ENCODE results near the gene RBCK1. TPM values are rescaled to one million over a fixed set of nuclear protein-coding genes. Genes with fewer than 3 reads are reported as not detected.

RBCK1 gene
- total and polyA plus RNA-seq, 9 donors = 53.5 to 86.9 (median 76.6) TPM

GRCh38 chr20:479487-479886 lies 71.4 kb downstream of the RBCK1 start:
- TF ChIP-seq CTCF (IDR thresholded peaks at IDR 0.05) (no peak), EP300 (IDR thresholded peaks at IDR 0.05) (no peak), POLR2A (IDR thresholded peaks at IDR 0.05) (no peak)
- DNase-seq = no peak
- Histone ChIP-seq H3K9me3 (no peaks in the 10 kb centered on the region), H3K36me3 (no peaks in the 10 kb centered on the region), H3K27me3 (no peaks in the 10 kb centered on the region), H3K4me1 (ENCODE audit: insufficient read depth) (no peaks in the 10 kb centered on the region), H3K27ac (no peak overlapping the region), H3K4me3 (no peak overlapping the region)
- 37 to 45% (median 39%) methylated on average over 2 of the region's 2 CpGs for WGBS, 3 donors
- intact Hi-C loops (cut with DNase I) = loop anchor here in 3 of 4 donors (2.0 to 5.0 kb wide), 2 partner anchors 127 kb away; no protein-coding TSS in a partner anchor

GRCh38 chr20:480044-480443 lies 71.9 kb downstream of the RBCK1 start:
- WGBS, 3 donors = 22 to 38% (median 38%) methylated on average over 3 of the region's 3 CpGs
- intact Hi-C loops (cut with DNase I) = no loop called here
- Histone ChIP-seq H3K27ac (no peak overlapping the region), H3K36me3 (no peaks in the 10 kb centered on the region), H3K4me1 (ENCODE audit: insufficient read depth) (no peaks in the 10 kb centered on the region), H3K4me3 (no peak overlapping the region), H3K9me3 (no peaks in the 10 kb centered on the region), H3K27me3 (no peaks in the 10 kb centered on the region)
- no peak for DNase-seq
- no peak for TF ChIP-seq EP300 (IDR thresholded peaks at IDR 0.05)
- TF ChIP-seq POLR2A (IDR thresholded peaks at IDR 0.05) = no peak
- no peak for TF ChIP-seq CTCF (IDR thresholded peaks at IDR 0.05)

- 85 to 92% (median 86%) methylated on average over 1 of the region's 1 CpG for WGBS, 3 donors
- H3K27ac ChIP-seq = no peak overlapping the region
- no peak for DNase-seq
- intact Hi-C loops (cut with DNase I) = no loop called here
- no peaks in the 10 kb centered on the region for H3K27me3 ChIP-seq
- no peak for TF ChIP-seq POLR2A (IDR thresholded peaks at IDR 0.05)
- TF ChIP-seq EP300 (IDR thresholded peaks at IDR 0.05) = no peak
- TF ChIP-seq CTCF (IDR thresholded peaks at IDR 0.05) = no peak
- no peaks in the 10 kb centered on the region for H3K9me3 ChIP-seq
- no peaks in the 10 kb centered on the region for H3K4me1 ChIP-seq (ENCODE audit: insufficient read depth)
- no peak overlapping the region for H3K4me3 ChIP-seq
- no peaks in the 10 kb centered on the region for H3K36me3 ChIP-seq
These were observed 73.1 kb downstream of the RBCK1 start for GRCh38 chr20:481167-481566.

Small RNAs within 50 kb of the gene (small RNA-seq; reads per million reads assigned to genes)
- gene RF00019 = not detected

Other genes starting within 250 kb of the RBCK1 start
- gene DEFB128, start 218.6 kb upstream of the RBCK1 start, total RNA-seq = not detected
- gene DEFB128, start 218.6 kb upstream of the RBCK1 start, polyA plus RNA-seq = not detected
- not detected for gene DEFB129, start 181.0 kb upstream of the RBCK1 start, total RNA-seq
- gene DEFB129, start 181.0 kb upstream of the RBCK1 start, polyA plus RNA-seq = not detected
- gene DEFB132, start 150.6 kb upstream of the RBCK1 start, total RNA-seq = not detected
- gene DEFB132, start 150.6 kb upstream of the RBCK1 start, polyA plus RNA-seq = not detected
- gene C20orf96, start 117.5 kb upstream of the RBCK1 start, total RNA-seq = 10 to 100 TPM in 6 of 7 donors, 1 to 10 TPM in 1; 6.6 to 17.5 (median 11.7) TPM
- gene C20orf96, start 117.5 kb upstream of the RBCK1 start, polyA plus RNA-seq = 10 to 100 TPM; 11.7 to 14.7 TPM
- gene ZCCHC3, start 110.7 kb upstream of the RBCK1 start, total RNA-seq = 10 to 100 TPM; 13.6 to 28.1 (median 23.1) TPM
- 10 to 100 TPM; 16.8 to 23.2 TPM for gene ZCCHC3, start 110.7 kb upstream of the RBCK1 start, polyA plus RNA-seq
- gene SOX12, start 82.7 kb upstream of the RBCK1 start, total RNA-seq = 10 to 100 TPM in 5 of 7 donors, 1 to 10 TPM in 2; 4.8 to 34.1 (median 25.7) TPM
- gene SOX12, start 82.7 kb upstream of the RBCK1 start, polyA plus RNA-seq = 1 to 10 TPM; 4.1 to 8.7 TPM
- 10 to 100 TPM; 20.5 to 77.9 (median 43.8) TPM for gene NRSN2, start 61.2 kb upstream of the RBCK1 start, total RNA-seq
- 10 to 100 TPM; 32.4 to 36.7 TPM for gene NRSN2, start 61.2 kb upstream of the RBCK1 start, polyA plus RNA-seq
- gene TRIB3, start 27.5 kb upstream of the RBCK1 start, total RNA-seq = 10 to 100 TPM in 1 of 7 donors, 1 to 10 TPM in 6; 1.5 to 55.1 (median 4.9) TPM
- 1 to 10 TPM; 2.3 to 2.7 TPM for gene TRIB3, start 27.5 kb upstream of the RBCK1 start, polyA plus RNA-seq
- 10 to 100 TPM; 24.9 to 40.1 (median 34.8) TPM for gene TBC1D20, start 54.2 kb downstream of the RBCK1 start, total RNA-seq
- gene TBC1D20, start 54.2 kb downstream of the RBCK1 start, polyA plus RNA-seq = 10 to 100 TPM; 19.1 to 37.7 TPM
- gene CSNK2A1, start 135.5 kb downstream of the RBCK1 start, total RNA-seq = 100 to 1,000 TPM in 1 of 7 donors, 10 to 100 TPM in 6; 40.9 to 117 (median 95.7) TPM
- gene CSNK2A1, start 135.5 kb downstream of the RBCK1 start, polyA plus RNA-seq = 100 to 1,000 TPM in 1 of 2 donors, 10 to 100 TPM in 1; 35.8 to 145 TPM
- under 1 TPM in 5 of 7 donors, not detected in 2; 0.23 to 0.75 (median 0.33) TPM for gene TCF15, start 202.0 kb downstream of the RBCK1 start, total RNA-seq
- under 1 TPM; 0.15 to 0.18 TPM for gene TCF15, start 202.0 kb downstream of the RBCK1 start, polyA plus RNA-seq
- gene SRXN1, start 244.9 kb downstream of the RBCK1 start, total RNA-seq = 10 to 100 TPM; 17.9 to 32.9 (median 25.1) TPM
- 10 to 100 TPM; 12.0 to 34.2 TPM for gene SRXN1, start 244.9 kb downstream of the RBCK1 start, polyA plus RNA-seq

All from ovary (tissue), 9 donors.